Loucy (cell line): ENCODE measurements around the gene PRDX1.
"Not testable (repeated sequence)": the region's sequence is repeated elsewhere in the genome, so short reads cannot be mapped to it uniquely, and the experiment has no call there.

Experiments used
- H2AFZ ChIP-seq: fragments of 200-600 bp; sonication (generic); 2 replicates; pipeline ENCODE4 v1.6.0; 2016; ENCODE audit warnings: antibody characterized with exemption, mild to moderate bottlenecking, low read length, moderate library complexity
- H3F3A ChIP-seq: fragments of 200-600 bp; 2 replicates; pipeline ENCODE4 v1.6.0; 2016; ENCODE audit warnings: antibody characterized with exemption, low read depth, mild to moderate bottlenecking
- H3K27me3 ChIP-seq: fragments of 200-600 bp; sonication (generic); 2 replicates; pipeline ENCODE4 v1.6.1; 2014; ENCODE audit warnings: low read length, mild to moderate bottlenecking; ENCODE audit not compliant: insufficient read depth, poor library complexity, severe bottlenecking
- H3K36me3 ChIP-seq: fragments of 200-600 bp; sonication (generic); 2 replicates; pipeline ENCODE4 v1.6.1; 2016; ENCODE audit warnings: low read length; ENCODE audit not compliant: insufficient read depth
- H3K4me1 ChIP-seq: fragments of 200-600 bp; sonication (generic); 2 replicates; pipeline ENCODE4 v1.5.1; 2014; ENCODE audit warnings: low read length, mild to moderate bottlenecking; ENCODE audit not compliant: insufficient read depth, poor library complexity, severe bottlenecking
- H3K4me2 ChIP-seq: fragments of 200-600 bp; sonication (generic); 2 replicates; pipeline ENCODE4 v1.6.0; 2014; ENCODE audit warnings: antibody characterized with exemption, low read length, low read depth, mild to moderate bottlenecking; ENCODE audit not compliant: poor library complexity, severe bottlenecking
- H3K4me3 ChIP-seq: fragments of 200-600 bp; sonication (generic); 2 replicates; pipeline ENCODE4 v1.5.1; 2014; ENCODE audit warnings: low read length, mild to moderate bottlenecking, mixed read lengths; ENCODE audit not compliant: poor library complexity, severe bottlenecking
- H3K79me2 ChIP-seq: fragments of 200-600 bp; sonication (generic); 2 replicates; pipeline ENCODE4 v1.6.1; 2014; ENCODE audit warnings: low read length; ENCODE audit not compliant: insufficient read depth
- H3K9ac ChIP-seq: fragments of 200-600 bp; sonication (generic); 2 replicates; pipeline ENCODE4 v1.6.0; 2014; ENCODE audit warnings: mild to moderate bottlenecking, low read depth, low read length, moderate library complexity; ENCODE audit not compliant: poor library complexity, severe bottlenecking
- H3K9me2 ChIP-seq: fragments of 200-600 bp; sonication (generic); replicated peaks from 2 replicates; pipeline ENCODE4 v1.6.1; 2016; ENCODE audit warnings: low read depth, low read length, mixed read lengths
- H3K9me3 ChIP-seq: fragments of 200-600 bp; sonication (generic); 2 replicates; pipeline ENCODE4 v1.6.1; 2014; ENCODE audit warnings: mild to moderate bottlenecking, antibody characterized with exemption, low read length, low read depth; ENCODE audit not compliant: insufficient read depth
- H4K20me1 ChIP-seq: fragments of 200-600 bp; sonication (generic); 2 replicates; pipeline ENCODE4 v1.6.0; 2014; ENCODE audit warnings: antibody characterized with exemption, low read length, mild to moderate bottlenecking; ENCODE audit not compliant: insufficient read depth, poor library complexity, severe bottlenecking
- CTCF ChIP-seq: fragments of 200-600 bp; sonication (generic); conservative IDR thresholded peaks from 2 replicates; pipeline ENCODE4 v1.5.1; 2014; ENCODE audit warnings: mild to moderate bottlenecking, antibody characterized with exemption, low read length
- EZH2phosphoT487 ChIP-seq: fragments of 200-600 bp; IDR thresholded peaks from 2 replicates; pipeline ENCODE4 v1.6.1; 2018; ENCODE audit warnings: antibody characterized with exemption, mild to moderate bottlenecking, moderate library complexity, borderline replicate concordance

The PRDX1 gene

GRCh38 chr1:45478121-45478814 lies 43.4 kb downstream of the PRDX1 start:
- Histone ChIP-seq H2AFZ (no peak overlapping the region), H3K9me3 (no peaks in the 10 kb centered on the region), H3K9me2 (no peaks in the 10 kb centered on the region), H4K20me1 (no peaks in the 10 kb centered on the region), H3K4me2 (no peak overlapping the region), H3K4me3 (no peak overlapping the region), H3K4me1 (no peaks in the 10 kb centered on the region), H3K9ac (no peak overlapping the region), H3K36me3 (no peaks in the 10 kb centered on the region), H3K27me3 (no peaks in the 10 kb centered on the region), H3F3A (no peaks in the 10 kb centered on the region), H3K79me2 (no peaks in the 10 kb centered on the region)
- no peak for TF ChIP-seq CTCF
- TF ChIP-seq EZH2phosphoT487: no peak

- no peak overlapping the region for H2AFZ ChIP-seq
Measured at GRCh38 chr1:45477646-45478045, 44.0 kb downstream of the PRDX1 start.

GRCh38 chr1:45474194-45474593 lies 47.5 kb downstream of the PRDX1 start:
- H3K4me3 ChIP-seq, H3K9ac ChIP-seq, H3K79me2 ChIP-seq: not testable (repeated sequence)

More at GRCh38 chr1:45477646-45478045, 44.0 kb downstream of the PRDX1 start:
- TF ChIP-seq CTCF (no peak), EZH2phosphoT487 (no peak)
- Histone ChIP-seq H3K4me3 (no peak overlapping the region), H3F3A (no peaks in the 10 kb centered on the region), H4K20me1 (no peaks in the 10 kb centered on the region), H3K4me1 (no peaks in the 10 kb centered on the region), H3K4me2 (no peak overlapping the region), H3K27me3 (no peaks in the 10 kb centered on the region), H3K9ac (no peak overlapping the region), H3K9me3 (no peaks in the 10 kb centered on the region), H3K79me2 (no peaks in the 10 kb centered on the region), H3K36me3 (no peaks in the 10 kb centered on the region), H3K9me2 (no peaks in the 10 kb centered on the region)

GRCh38 chr1:45473302-45473701 lies 48.4 kb downstream of the PRDX1 start:
- no peaks in the 10 kb centered on the region for H4K20me1 ChIP-seq
- no peaks in the 10 kb centered on the region for H3K79me2 ChIP-seq
- no peak overlapping the region for H3K4me2 ChIP-seq
- H3K27me3 ChIP-seq: no peaks in the 10 kb centered on the region
- H3F3A ChIP-seq: no peaks in the 10 kb centered on the region
- H3K9me2 ChIP-seq: no peaks in the 10 kb centered on the region
- H3K4me1 ChIP-seq: no peaks in the 10 kb centered on the region
- H3K9me3 ChIP-seq: no peaks in the 10 kb centered on the region
- no peak overlapping the region for H3K4me3 ChIP-seq
- TF ChIP-seq EZH2phosphoT487: no peak
- no peak for TF ChIP-seq CTCF
- no peak overlapping the region for H2AFZ ChIP-seq
- H3K36me3 ChIP-seq: no peaks in the 10 kb centered on the region
- H3K9ac ChIP-seq: no peak overlapping the region

More at GRCh38 chr1:45474194-45474593, 47.5 kb downstream of the PRDX1 start:
- H3K36me3 ChIP-seq, H3K4me2 ChIP-seq, H3K4me1 ChIP-seq, H2AFZ ChIP-seq, H4K20me1 ChIP-seq, H3K9me3 ChIP-seq, H3K9me2 ChIP-seq, H3F3A ChIP-seq, H3K27me3 ChIP-seq: not testable (repeated sequence)
